T-helper 1 cell treated with Interleukin-12 subunit alpha and Interleukin-12 subunit beta and Interleukin-4 antibody, amounts not matched to agents 30 ng/mL and 1 ng/mL, for 36 hours (primary cell): Measurements from ENCODE around the gene CTSL. TPM values are rescaled to one million over a fixed set of nuclear protein-coding genes. Genes with fewer than 3 reads are reported as not detected.

Experiments used
- intact Hi-C: fragments of 100-400 bp; cut with micrococcal nuclease; formaldehyde crosslinking; loops from one replicate; pipeline ENCODE4 v1.15.1; 2024
- total RNA-seq: library from RNA; stranded (reverse); gene quantifications from 2 replicates; pipeline ENCODE4 v1.2.3, GENCODE V29; 2022

Gene CTSL
- total RNA-seq, 1 donor from 2014 or later = 3.9 TPM

DNA sequence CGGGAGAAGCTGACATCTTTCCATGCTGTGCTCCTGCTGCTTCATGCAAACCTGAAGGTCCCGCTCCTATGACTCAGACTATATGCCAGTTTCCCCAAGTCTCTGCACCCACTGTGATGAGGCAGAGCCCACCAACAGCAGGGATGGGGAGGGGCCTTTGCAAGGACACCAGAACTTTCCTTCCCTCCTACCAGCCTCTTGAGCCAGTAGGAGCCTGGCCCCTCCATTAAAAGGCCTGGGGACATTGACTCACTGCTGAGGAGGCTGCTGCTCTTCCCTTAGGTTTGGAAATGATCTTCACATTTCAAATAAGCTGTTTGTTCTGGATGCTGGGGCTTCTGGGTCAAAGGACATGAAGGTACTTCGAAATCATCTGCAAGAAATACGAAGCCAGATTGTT, 26.1 kb upstream of the CTSL start:
- intact Hi-C loops = no loop called here

DNA sequence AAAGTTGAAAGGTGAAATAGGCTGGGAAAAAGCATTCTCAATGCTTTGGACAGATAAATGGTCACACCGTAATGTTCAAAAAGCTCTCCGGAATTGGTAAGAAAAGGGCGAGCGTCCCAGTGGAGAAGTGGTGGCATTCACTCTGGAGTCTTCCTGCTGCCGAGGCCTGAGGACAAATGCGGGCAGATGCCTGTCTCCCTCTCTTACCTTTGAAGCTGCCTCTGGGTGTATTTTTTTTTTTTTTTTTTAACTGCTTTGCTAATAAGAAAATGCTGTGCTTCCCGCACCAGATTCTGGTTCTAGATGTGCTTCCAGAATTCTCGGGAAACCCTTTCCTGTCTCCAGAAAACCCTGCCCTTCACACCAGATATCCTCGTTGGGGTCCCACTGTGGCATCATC, 24.4 kb upstream of the CTSL start:
- intact Hi-C loops = no loop called here

DNA sequence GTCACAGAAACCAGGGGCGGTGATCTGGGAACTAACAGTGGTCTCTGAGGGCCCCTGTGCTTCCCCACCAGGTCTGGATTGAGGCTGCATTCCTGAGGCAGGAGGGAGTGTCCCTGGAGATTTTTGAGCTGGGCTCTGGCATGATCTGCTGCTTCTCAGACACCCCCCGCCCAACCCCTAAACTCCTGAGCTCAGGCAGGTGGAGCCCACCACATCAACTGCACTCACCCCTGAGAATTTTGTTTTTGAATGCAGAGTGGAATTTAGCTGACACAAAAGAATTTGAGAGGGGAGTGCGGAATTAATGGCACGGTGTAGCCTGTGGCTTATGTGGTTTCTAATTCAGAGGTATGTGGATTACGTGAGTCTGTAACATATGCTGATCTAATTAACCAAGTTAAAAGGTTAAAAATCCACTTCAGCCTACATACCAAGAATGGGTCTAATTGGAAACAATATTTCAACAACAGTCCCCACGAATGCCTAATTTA, 23.9 kb upstream of the CTSL start:
- intact Hi-C loops = no loop called here

DNA sequence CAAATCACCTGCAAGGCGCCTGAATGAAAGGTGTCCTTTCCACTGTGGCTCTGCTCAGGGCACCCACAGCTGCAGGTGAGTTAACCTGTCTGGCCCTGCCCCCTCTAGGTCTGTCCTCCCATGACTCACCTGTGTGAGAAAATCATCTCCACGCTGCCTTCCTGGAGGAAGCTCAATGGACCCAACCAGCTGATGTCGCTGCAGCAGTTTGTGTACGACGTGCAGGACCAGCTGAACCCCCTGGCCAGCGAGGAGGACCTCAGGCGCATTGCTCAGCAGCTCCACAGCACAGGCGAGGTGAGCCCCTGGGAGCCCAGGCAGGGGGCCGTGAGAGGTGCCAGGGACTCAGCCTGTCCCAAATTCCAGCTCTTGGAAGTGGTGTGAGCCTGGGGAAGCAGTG, 23.0 kb upstream of the CTSL start:
- intact Hi-C loops = no loop called here

DNA sequence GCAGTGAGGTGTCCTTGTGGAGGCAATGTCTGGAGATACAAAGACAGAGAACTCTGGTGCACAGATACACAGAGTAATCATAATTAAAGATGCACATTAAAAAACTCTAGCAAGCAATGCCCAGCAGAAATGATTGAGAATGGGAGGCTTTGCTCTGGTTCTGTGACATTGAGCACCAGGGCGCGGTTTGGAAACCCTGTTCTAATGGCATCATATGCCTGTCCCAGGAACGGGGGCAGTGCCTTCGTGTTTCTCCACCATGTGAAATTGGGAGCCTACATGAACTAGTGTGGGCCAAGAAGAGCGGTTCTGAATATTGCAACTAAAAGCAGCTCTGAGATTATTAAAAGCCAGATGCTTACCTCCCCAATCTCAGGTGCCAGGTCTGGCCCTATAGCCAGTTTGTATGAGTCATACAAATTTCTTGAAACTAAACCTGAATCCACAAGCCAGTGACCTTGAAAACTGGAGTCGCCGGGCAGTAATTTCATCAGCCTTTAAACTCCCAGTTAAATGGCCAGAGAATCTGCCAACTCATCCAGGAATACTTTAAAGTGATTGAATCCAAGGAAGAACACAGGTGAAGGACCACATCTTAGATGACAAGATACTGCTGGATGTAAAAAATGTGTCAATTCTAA, 22.2 kb upstream of the CTSL start:
- intact Hi-C loops = no loop called here

DNA sequence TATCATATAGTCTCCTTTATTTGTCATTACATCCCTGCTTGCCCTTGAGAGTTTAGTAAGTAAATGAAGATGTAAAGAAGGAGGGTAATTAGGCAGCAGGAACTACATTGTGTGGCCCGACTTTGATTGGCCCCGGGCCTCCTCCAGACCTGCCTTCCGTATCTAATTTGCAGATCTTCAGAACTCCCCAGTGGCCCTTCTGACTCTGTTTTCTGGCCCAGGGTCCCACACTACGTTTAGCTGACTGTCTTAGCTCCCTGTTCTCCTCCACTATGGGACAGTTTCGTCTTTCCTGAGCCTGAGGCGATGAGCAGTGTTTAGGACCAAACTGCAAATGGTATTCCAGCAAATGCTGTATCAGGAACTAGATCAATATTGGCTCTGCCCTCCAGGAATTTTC, 21.6 kb upstream of the CTSL start:
- intact Hi-C loops = no loop called here

DNA sequence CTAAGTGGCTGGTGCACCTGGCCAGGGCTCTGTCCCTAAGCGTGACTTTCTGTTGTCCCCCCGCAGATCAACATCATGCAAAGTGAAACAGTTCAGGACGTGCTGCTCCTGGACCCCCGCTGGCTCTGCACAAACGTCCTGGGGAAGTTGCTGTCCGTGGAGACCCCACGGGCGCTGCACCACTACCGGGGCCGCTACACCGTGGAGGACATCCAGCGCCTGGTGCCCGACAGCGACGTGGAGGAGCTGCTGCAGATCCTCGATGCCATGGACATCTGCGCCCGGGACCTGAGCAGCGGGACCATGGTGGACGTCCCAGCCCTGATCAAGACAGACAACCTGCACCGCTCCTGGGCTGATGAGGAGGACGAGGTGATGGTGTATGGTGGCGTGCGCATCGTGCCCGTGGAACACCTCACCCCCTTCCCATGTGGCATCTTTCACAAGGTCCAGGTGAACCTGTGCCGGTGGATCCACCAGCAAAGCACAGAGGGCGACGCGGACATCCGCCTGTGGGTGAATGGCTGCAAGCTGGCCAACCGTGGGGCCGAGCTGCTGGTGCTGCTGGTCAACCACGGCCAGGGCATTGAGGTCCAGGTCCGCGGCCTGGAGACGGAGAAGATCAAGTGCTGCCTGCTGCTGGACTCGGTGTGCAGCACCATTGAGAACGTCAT, 19.7 kb upstream of the CTSL start:
- intact Hi-C loops = no loop called here

DNA sequence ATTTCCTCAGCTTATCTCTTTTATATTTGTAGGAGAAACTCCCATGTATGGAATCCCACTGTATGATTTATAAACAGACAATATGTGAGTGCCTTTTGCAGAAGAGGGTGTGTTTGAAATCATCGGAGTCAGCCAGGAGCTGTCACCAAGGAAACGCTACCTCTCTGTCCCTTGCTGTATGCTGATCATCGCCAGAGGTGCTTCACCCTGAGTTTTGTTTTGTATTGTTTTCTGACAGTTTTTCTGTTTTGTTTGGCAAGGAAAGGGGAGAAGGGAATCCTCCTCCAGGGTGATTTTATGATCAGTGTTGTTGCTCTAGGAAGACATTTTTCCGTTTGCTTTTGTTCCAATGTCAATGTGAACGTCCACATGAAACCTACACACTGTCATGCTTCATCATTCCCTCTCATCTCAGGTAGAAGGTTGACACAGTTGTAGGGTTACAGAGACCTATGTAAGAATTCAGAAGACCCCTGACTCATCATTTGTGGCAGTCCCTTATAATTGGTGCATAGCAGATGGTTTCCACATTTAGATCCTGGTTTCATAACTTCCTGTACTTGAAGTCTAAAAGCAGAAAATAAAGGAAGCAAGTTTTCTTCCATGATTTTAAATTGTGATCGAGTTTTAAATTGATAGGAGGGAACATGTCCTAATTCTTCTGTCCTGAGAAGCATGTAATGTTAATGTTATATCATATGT, 18.0 kb upstream of the CTSL start:
- intact Hi-C loops = no loop called here

DNA sequence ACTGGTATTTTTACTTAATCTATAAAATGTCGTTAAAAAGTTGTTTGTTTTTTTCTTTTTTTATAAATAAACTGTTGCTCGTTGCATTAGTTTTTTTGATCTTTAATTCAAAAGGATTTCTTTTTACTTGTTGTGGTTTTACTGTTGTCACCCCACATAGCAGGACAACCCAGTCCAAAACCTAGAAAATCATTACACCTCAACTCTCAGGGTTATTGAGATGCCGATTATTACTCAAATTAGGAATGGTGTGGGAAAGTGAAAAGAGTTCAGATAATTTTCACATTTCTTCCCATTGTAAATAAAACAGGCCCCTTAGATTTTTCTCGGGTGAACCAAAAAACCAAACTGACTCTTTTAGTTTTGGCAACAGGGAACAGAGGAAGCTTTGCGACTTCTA, 17.4 kb upstream of the CTSL start:
- intact Hi-C loops = no loop called here

DNA sequence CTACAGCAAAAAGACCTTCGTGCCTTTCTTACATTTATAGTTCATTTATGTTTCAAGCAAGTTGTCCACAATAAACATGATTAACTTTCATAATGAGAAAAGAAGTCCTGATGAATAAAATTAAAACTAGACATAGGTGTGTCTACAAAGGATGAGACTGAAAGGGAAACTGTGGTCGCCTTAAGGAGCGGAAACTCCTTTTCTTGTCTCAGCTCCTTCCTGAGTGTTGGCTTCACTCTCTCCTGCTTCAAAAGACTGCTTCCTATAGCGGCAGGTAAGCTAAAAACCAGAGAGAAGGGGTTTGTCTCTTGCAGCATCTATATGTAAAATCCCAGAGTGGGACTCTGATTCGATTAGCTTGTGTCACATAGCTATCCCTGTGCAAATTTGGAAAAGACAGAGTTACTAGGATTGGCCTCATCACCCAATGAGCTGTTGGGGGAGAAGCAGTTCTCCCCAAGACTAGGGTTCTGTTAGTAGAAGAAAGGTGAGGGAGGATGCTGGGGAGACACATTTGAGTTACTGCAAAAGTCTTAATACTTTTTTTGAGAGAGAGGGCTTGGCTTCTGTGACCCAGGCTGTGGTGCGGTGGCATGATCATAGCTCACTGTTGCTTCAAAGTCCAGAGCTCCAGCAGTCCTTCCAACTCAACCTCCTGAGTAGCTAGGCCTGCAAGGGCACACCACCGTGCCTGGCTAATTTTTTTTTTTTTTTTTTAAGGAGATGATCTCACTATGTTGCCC, 16.8 kb upstream of the CTSL start:
- intact Hi-C loops = no loop called here

DNA sequence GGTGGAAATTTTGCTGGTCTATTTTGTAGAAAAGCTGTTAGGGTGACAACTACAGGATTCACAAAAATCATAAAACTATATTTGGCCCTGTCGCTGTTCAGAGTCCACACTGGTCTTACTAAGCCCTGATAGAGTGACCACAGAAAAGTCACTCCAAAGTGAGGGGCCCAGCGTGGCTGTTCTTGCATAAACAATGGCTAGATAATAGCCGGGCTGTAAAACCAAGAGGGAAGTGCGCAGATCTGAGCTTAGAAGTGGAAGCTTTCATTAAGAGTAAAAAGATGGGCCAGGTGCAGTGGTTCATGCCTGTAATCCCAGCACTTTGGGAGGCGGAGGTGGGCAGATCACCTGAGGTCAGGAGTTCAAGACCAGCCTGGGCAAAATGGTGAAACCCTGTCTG, 15.5 kb upstream of the CTSL start:
- intact Hi-C loops = no loop called here

DNA sequence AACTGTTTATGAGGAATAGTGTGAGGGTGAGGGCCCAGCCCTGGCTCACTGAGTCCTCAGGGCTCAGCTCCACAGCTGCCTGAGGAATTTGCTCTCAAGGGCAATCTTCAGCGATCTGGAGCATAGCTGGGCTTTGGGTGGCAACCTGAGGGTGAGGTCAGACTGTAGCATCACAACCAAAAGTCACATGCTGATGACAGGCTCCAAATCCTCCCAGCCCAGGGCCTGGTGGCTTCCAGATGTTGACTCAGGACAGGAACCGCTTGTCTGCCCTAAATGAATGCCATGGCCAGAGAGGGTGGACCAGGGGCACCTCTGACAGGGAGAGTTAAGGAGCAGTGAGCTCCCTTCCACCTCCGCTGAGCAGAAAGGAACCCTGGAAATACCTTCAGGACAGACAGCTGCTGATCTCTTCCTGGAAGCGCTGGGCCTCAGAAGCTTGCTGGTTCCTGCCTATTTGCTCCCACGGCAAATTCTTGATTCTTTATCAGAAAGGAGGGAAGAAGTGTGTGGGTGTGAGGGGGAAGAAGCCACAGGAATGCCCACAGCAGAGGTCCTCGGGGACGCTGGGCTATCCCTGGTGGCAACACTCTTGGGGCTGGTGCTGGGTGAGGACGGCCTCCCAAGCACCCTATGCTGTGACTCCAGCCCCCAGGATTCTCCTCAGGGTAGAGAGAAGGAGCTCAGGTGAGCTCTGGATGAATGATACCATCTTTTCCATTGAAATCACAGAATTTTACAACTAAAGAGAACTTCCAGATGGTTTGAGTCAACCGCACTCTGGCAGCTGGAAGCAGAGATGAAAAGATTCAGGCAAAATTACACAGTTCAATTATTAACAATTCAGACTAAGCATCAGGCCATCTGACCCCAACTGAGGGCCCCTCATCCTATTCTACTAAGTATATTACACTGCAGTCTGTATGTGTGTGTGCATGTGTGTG, 13.8 kb upstream of the CTSL start:
- intact Hi-C loops = no loop called here

DNA sequence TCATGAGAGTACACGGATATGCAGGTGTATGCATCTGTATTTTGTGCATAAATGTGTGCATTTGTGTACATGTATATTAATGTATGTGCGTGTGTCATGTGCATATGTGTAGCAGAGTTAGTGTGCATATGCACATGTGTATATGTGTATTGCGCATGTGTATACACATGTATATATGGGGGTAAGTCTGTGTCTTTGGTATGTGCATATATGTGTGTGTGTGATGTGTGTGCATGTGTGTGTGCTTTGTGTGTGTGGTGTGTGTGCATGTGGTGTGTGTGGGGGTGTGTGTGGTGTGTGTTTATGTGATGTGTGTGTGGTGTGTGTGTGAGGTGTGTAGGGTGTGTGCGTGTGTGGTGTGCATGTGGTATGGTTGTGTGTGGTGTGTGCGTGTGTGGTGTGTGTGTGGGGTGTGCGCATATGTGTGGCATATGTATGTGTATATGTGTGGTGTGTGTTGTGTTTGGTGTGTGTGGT, 13.1 kb upstream of the CTSL start:
- intact Hi-C loops = no loop called here

DNA sequence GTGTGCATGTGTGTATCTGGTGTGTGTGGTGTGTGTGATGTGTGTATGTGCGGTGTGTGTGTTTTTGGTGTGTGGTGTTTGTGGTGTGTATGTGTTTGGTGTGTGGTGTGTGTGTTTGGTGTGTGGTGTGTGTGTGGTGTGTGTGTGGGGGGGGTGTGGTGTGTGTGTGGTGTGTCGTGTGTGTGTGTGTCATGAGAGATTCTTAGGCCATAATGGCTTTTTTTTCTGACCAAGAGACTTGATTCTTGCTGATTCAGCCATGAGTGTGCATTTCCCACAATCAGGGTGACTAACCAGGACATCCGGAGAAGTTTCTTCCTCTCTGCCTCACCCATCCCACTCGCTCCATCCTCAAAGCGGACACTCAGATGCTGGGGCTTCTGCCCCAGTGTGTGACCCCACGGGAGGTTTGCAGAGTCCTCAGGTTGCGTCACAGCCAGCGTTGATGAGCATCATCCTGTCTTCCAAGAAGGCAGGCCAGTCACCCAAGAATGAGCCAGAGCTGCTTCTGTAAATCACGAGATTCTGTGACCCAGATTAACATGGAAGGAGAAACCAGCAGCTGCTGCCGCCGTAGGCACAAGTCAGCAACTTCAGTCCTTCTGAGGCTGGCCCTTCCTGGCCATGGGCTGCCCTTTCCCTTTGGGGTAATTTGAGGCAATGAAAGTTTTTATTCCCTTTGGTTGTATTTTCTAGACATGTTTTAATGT, 12.5 kb upstream of the CTSL start:
- intact Hi-C loops = no loop called here

DNA sequence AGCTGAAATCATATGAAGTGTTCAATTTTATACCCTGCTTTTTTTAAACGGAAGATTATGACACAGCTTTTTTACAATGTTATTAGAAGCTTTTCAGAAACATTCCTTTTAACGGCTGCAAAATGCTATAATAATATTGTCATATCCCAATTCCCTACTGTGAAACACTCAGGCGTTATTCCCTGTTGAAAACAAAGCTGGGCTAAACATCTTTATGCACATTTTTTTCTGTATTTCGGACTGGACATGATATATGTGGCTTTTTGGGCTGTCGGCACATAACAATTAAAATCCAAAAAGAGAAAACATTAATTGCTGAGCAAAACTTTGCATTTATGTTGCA, 12.0 kb upstream of the CTSL start:
- intact Hi-C loops = no loop called here

DNA sequence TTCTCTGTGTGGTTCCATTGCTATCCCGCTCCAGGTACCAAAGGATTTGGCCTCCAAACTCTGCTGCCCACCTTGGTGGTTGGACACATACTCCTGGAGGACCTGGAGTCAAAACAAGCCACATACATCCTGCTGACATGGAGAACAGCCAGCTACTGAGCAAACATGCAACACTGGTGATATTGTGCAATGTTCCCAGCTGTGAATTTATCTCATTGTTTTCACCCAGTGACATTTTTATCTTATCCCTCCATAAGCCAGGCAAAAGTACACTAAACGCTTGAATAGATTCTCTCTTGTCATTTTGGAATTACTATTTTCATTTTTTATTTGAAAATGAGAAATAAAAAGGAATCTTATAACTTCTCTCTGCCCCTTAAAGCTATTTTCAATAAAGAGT, 11.1 kb upstream of the CTSL start:
- intact Hi-C loops = no loop called here

DNA sequence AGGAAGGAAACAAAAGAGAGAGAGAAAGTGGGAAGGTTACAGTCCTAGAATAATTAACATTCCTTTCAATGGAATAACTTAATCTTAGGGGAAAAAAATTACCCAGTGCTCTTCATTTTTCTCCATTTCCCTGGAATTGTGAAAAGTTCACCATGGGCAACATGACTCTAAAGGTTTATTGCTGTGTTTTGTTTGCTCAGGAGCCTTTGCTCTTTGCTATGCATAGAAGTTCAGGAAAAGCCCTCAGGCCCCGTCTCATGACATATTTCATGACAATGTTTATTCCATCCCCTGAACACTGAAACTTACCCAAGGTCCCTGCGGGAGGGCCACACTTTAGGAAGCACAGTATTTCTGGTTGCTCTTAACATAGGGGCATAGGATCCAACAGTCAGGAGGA, 9.8 kb upstream of the CTSL start:
- intact Hi-C loops = no loop called here

DNA sequence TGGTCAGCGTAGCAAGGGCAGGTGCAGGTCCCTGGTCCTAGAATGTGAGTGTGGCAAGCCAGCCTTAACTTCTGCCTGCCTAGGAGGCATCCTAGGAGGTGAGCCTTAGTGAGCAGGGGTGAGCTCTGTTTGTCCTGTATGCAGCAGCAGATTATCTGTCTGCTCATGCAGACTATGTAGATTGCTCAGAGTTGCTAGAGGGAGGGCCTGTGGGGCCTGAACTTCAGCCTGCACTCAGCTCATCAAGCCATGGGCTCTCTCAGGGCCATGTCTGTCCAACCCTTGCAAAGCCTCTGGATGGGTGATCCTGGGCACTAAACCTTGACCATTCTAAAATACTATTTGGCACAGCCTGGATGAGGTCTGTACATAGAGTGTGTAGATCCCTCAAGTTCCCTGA, 8.5 kb upstream of the CTSL start:
- intact Hi-C loops = no loop called here

DNA sequence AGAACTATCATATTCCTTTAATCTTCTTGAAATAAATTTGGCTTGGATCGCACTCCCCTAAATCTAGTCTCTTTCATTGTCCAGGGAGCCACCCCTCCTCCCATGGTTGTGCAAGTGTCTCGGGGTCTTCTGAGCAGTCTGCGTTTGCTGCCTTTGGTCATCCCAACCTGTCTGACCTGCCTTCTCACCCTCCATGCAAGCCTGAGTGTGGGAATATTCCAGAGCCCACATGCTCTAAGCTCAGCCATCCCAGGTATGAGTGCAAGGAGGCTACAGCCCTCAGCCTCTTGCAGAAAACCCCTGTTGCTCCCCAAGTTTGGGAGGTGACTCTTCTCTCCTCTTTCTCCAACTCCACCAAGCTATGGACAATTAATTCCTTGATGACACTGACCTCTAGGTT, 7.7 kb upstream of the CTSL start:
- intact Hi-C loops = no loop called here
